Astrocyte (in vitro differentiated cells and primary cell): ENCODE results near the gene SULT1A4.
"Not testable (repeated sequence)": the region's sequence is repeated elsewhere in the genome, so short reads cannot be mapped to it uniquely, and the experiment has no call there.

Experiments
- EZH2 ChIP-seq: IDR thresholded peaks from 2 replicates; pipeline ENCODE4 v1.6.1; 2012; ENCODE audit warnings: mild to moderate bottlenecking, low read length, inconsistent platforms; ENCODE audit not compliant: insufficient read depth
- TF ChIP-seq, protein P1 (sequence below): IDR thresholded peaks from 2 replicates; pipeline ENCODE4 v1.5.1; 2011; ENCODE audit warnings: low read depth, mild to moderate bottlenecking, inconsistent platforms, low read length, moderate library complexity; ENCODE audit not compliant: insufficient read depth

- TF ChIP-seq, protein P1, sequence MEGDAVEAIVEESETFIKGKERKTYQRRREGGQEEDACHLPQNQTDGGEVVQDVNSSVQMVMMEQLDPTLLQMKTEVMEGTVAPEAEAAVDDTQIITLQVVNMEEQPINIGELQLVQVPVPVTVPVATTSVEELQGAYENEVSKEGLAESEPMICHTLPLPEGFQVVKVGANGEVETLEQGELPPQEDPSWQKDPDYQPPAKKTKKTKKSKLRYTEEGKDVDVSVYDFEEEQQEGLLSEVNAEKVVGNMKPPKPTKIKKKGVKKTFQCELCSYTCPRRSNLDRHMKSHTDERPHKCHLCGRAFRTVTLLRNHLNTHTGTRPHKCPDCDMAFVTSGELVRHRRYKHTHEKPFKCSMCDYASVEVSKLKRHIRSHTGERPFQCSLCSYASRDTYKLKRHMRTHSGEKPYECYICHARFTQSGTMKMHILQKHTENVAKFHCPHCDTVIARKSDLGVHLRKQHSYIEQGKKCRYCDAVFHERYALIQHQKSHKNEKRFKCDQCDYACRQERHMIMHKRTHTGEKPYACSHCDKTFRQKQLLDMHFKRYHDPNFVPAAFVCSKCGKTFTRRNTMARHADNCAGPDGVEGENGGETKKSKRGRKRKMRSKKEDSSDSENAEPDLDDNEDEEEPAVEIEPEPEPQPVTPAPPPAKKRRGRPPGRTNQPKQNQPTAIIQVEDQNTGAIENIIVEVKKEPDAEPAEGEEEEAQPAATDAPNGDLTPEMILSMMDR = not testable (repeated sequence)
- TF ChIP-seq EZH2 = not testable (repeated sequence)
Measured at GRCh38 chr16:29423587-29423986, 36.1 kb upstream of the SULT1A4 start.
